PC-9 (cell line): ENCODE data around the gene UBXN11. TPM values are rescaled to one million over a fixed set of nuclear protein-coding genes. Genes with fewer than 3 reads are reported as not detected.

ENCODE experiments used
- BruUV-seq: library from RNA; stranded (reverse); fragments of 400-500 nt; replicated peaks from 2 replicates; lab custom pipeline; 2021; lab: Mats Ljungman, UMichigan
- CTCF ChIA-PET: fragments of 300-600 bp; sonication (Branson Sonifier 250); formaldehyde crosslinking; loops from one replicate; lab custom pipeline; 2022; ENCODE audit warnings: antibody characterized with exemption; lab: Charles Lee
- POLR2A ChIA-PET: fragments of 300-600 bp; sonication (Branson Sonifier 250); formaldehyde crosslinking; loops from one replicate; lab custom pipeline; 2022; ENCODE audit warnings: antibody characterized with exemption; ENCODE audit not compliant: unreplicated experiment; lab: Charles Lee
- DNase-seq, 2 experiments: peaks; one replicate each; pipeline versions ENCODE4 v3.0.0 to v3.0.0-alpha.2; 2015 to 2022; ENCODE audit warnings: mixed read lengths in 1 of 2
- H2AFZ ChIP-seq: fragments of 200-600 bp; sonication (generic); 2 replicates; pipeline ENCODE4 v1.8.1; 2017; ENCODE audit warnings: antibody characterized with exemption
- H3F3A ChIP-seq: fragments of 200-600 bp; sonication (generic); 2 replicates; pipeline ENCODE4 v1.8.1; 2017; ENCODE audit warnings: antibody characterized with exemption, mild to moderate bottlenecking, low read depth; ENCODE audit not compliant: insufficient read depth
- H3K27ac ChIP-seq: fragments of 200-600 bp; sonication (generic); 2 replicates; pipeline ENCODE4 v1.6.1; 2016; ENCODE audit warnings: mixed run types
- H3K27me3 ChIP-seq: fragments of 200-600 bp; sonication (generic); 2 replicates; pipeline ENCODE4 v1.6.1; 2016; ENCODE audit warnings: low read depth, mixed run types; ENCODE audit not compliant: insufficient read depth
- H3K36me3 ChIP-seq: fragments of 200-600 bp; sonication (generic); 2 replicates; pipeline ENCODE4 v1.6.1; 2016; ENCODE audit warnings: low read depth, mixed run types
- H3K4me1 ChIP-seq: fragments of 200-600 bp; sonication (generic); replicated peaks from 2 replicates; pipeline ENCODE4 v1.6.1; 2016; ENCODE audit warnings: mixed run types; ENCODE audit not compliant: insufficient read depth
- H3K4me2 ChIP-seq: fragments of 200-600 bp; sonication (generic); 2 replicates; pipeline ENCODE4 v1.6.1; 2017; ENCODE audit warnings: mixed run types
- H3K4me3 ChIP-seq: fragments of 200-600 bp; sonication (generic); 2 replicates; pipeline ENCODE4 v1.6.1; 2016; ENCODE audit warnings: mixed run types
- H3K79me2 ChIP-seq: fragments of 200-600 bp; sonication (generic); 2 replicates; pipeline ENCODE4 v1.6.1; 2017; ENCODE audit warnings: low read depth, mixed run types
- H3K9me2 ChIP-seq: fragments of 200-600 bp; sonication (generic); 2 replicates; pipeline ENCODE4 v1.8.1; 2017; ENCODE audit warnings: mild to moderate bottlenecking; ENCODE audit not compliant: insufficient read depth
- H3K9me3 ChIP-seq: fragments of 200-600 bp; sonication (generic); 2 replicates; pipeline ENCODE4 v1.8.1; 2016; ENCODE audit warnings: low read depth; ENCODE audit not compliant: insufficient read depth
- H4K20me1 ChIP-seq: fragments of 200-600 bp; sonication (generic); 2 replicates; pipeline ENCODE4 v1.8.1; 2017; ENCODE audit not compliant: insufficient read depth
- CTCF ChIP-seq: fragments of 200-600 bp; sonication (generic); conservative IDR thresholded peaks from 2 replicates; pipeline ENCODE4 v1.6.1; 2017; ENCODE audit warnings: mixed run types, antibody characterized with exemption, mild to moderate bottlenecking, moderate library complexity
- EZH2 ChIP-seq: fragments of 200-600 bp; sonication (generic); IDR thresholded peaks from 2 replicates; pipeline ENCODE4 v1.8.0; 2017; ENCODE audit warnings: antibody characterized with exemption, low read depth
- intact Hi-C: fragments of 100-400 bp; cut with micrococcal nuclease; formaldehyde crosslinking; loops from one replicate; pipeline ENCODE4 v1.10.0; 2022; ENCODE audit not compliant: unreplicated experiment
- total RNA-seq: library from RNA; stranded (reverse); gene quantifications from 2 replicates; pipeline ENCODE4 v1.2.3, GENCODE V29; 2021

The UBXN11 gene
- total RNA-seq, 1 experiment from 2014 or later: 57.2 TPM

- Histone ChIP-seq H3K9me2 (no peaks in the 10 kb centered on the region), H3K9me3 (no peaks in the 10 kb centered on the region), H4K20me1 (no peaks in the 10 kb centered on the region), H3K27me3 (no peaks in the 10 kb centered on the region), H3K36me3 (no peaks in the 10 kb centered on the region), H2AFZ (no peak overlapping the region), H3K4me3 (peak overlapping the region; percentile 46; the same call in 1 of the 2 replicates), H3F3A (peaks cover 23% of the 10 kb centered on the region), H3K4me1 (peaks cover 68% of the 10 kb centered on the region), H3K27ac (peak overlapping the region; percentile 99), H3K79me2 (peaks cover 22% of the 10 kb centered on the region), H3K4me2 (peak overlapping the region; percentile 73)
- TSS peak; percentile 66 for BruUV-seq
- CTCF ChIA-PET: interaction anchor here (1.0 kb wide), 2 partner anchors 13 to 66 kb away, joined by 3 read pairs; no protein-coding TSS in a partner anchor
- intact Hi-C loops: loop anchor here (10.0 kb wide), 1 partner anchor 514 kb away; the partner anchor contains the start of gene SFN
- POLR2A ChIA-PET: interaction anchor here (0.5 to 0.7 kb wide), 7 partner anchors 19 to 498 kb away, joined by 3 to 10 read pairs (median 3); partner anchors contain the start of genes DHDDS and SH3BGRL3
- TF ChIP-seq EZH2 (no peak), CTCF (no peak)
- DNase-seq: peak; percentile 42 to 68
Observed at GRCh38 chr1:26350701-26351589, 44.5 kb upstream of the UBXN11 start.

- no peaks in the 10 kb centered on the region for H3K36me3 ChIP-seq
- no TSS peak for BruUV-seq
- H3K79me2 ChIP-seq: peaks cover 22% of the 10 kb centered on the region
- H3K4me2 ChIP-seq: peak overlapping the region; percentile 73
- ChIA-PET POLR2A (interaction anchor here (0.5 to 0.6 kb wide), 2 partner anchors 25 to 71 kb away, joined by 3 to 4 read pairs; partner anchors contain the start of gene SH3BGRL3), CTCF (no interaction called here)
- DNase-seq: no peak
- TF ChIP-seq CTCF (no peak), EZH2 (no peak)
- peaks cover 23% of the 10 kb centered on the region for H3F3A ChIP-seq
- intact Hi-C loops: loop anchor here (10.0 kb wide), 1 partner anchor 514 kb away; the partner anchor contains the start of gene SFN
- H3K4me3 ChIP-seq: peak overlapping the region; percentile 46; the same call in 1 of the 2 replicates
- H3K27ac ChIP-seq: peak overlapping the region; percentile 99
- H3K9me3 ChIP-seq: no peaks in the 10 kb centered on the region
- H3K9me2 ChIP-seq: no peaks in the 10 kb centered on the region
- H3K4me1 ChIP-seq: peaks cover 62% of the 10 kb centered on the region
- no peak overlapping the region for H2AFZ ChIP-seq
- H4K20me1 ChIP-seq: no peaks in the 10 kb centered on the region
- no peaks in the 10 kb centered on the region for H3K27me3 ChIP-seq
Observed at GRCh38 chr1:26350343-26350700, 43.9 kb upstream of the UBXN11 start.

- ChIA-PET CTCF (no interaction called here), POLR2A (interaction anchor here (0.6 kb wide), 1 partner anchor 25 kb away, joined by 4 read pairs; no protein-coding TSS in a partner anchor)
- no peaks in the 10 kb centered on the region for H3K9me2 ChIP-seq
- H3K4me2 ChIP-seq: peak overlapping the region; percentile 73
- no peaks in the 10 kb centered on the region for H3K9me3 ChIP-seq
- no peaks in the 10 kb centered on the region for H3K27me3 ChIP-seq
- no peaks in the 10 kb centered on the region for H3K36me3 ChIP-seq
- peak overlapping the region; percentile 99 for H3K27ac ChIP-seq
- no peak for TF ChIP-seq CTCF
- TF ChIP-seq EZH2: no peak
- H2AFZ ChIP-seq: no peak overlapping the region
- intact Hi-C loops: loop anchor here (10.0 kb wide), 1 partner anchor 515 kb away; the partner anchor contains the start of gene SFN
- BruUV-seq: no TSS peak
- peaks cover 23% of the 10 kb centered on the region for H3F3A ChIP-seq
- no peaks in the 10 kb centered on the region for H4K20me1 ChIP-seq
- no peak for DNase-seq
- H3K4me3 ChIP-seq: no peak overlapping the region
- peaks cover 22% of the 10 kb centered on the region for H3K79me2 ChIP-seq
- H3K4me1 ChIP-seq: peaks cover 57% of the 10 kb centered on the region
Observed at GRCh38 chr1:26349877-26350244, 43.4 kb upstream of the UBXN11 start.
